Hepatocyte (in vitro differentiated cells): ENCODE results near the gene EGR1. TPM values are rescaled to one million over a fixed set of nuclear protein-coding genes. Genes with fewer than 3 reads are reported as not detected.
"Not testable (repeated sequence)": the region's sequence is repeated elsewhere in the genome, so short reads cannot be mapped to it uniquely, and the experiment has no call there.

Experiments
- DNase-seq: peaks from one replicate; pipeline ENCODE4 v3.0.0-alpha.2; 2016; ENCODE audit warnings: low spot score
- H2AFZ ChIP-seq: fragments of 200-600 bp; sonication (generic); 2 replicates; pipeline ENCODE4 v1.6.0; 2016; ENCODE audit warnings: antibody characterized with exemption, mild to moderate bottlenecking
- H3K27ac ChIP-seq: fragments of 200-600 bp; sonication (generic); 2 replicates; pipeline ENCODE4 v1.5.1; 2016; ENCODE audit warnings: mild to moderate bottlenecking
- H3K27me3 ChIP-seq: fragments of 200-600 bp; sonication (generic); 2 replicates; pipeline ENCODE4 v1.6.1; 2016
- H3K36me3 ChIP-seq: fragments of 200-600 bp; sonication (generic); replicated peaks from 2 replicates; pipeline ENCODE4 v1.5.1; 2016; ENCODE audit warnings: low read depth; ENCODE audit not compliant: insufficient read depth
- H3K4me1 ChIP-seq: fragments of 200-600 bp; sonication (generic); 2 replicates; pipeline ENCODE4 v1.5.1; 2016; ENCODE audit warnings: mild to moderate bottlenecking, moderate library complexity; ENCODE audit not compliant: insufficient read depth
- H3K4me2 ChIP-seq: fragments of 200-600 bp; sonication (generic); 2 replicates; pipeline ENCODE4 v1.6.0; 2016
- H3K4me3 ChIP-seq: fragments of 200-600 bp; sonication (generic); 2 replicates; pipeline ENCODE4 v1.5.1; 2016; ENCODE audit warnings: mild to moderate bottlenecking
- H3K79me2 ChIP-seq: fragments of 200-600 bp; sonication (generic); 2 replicates; pipeline ENCODE4 v1.6.0; 2017; ENCODE audit warnings: mild to moderate bottlenecking
- H3K9me2 ChIP-seq: fragments of 200-600 bp; sonication (generic); replicated peaks from 2 replicates; pipeline ENCODE4 v1.6.0; 2017; ENCODE audit warnings: mild to moderate bottlenecking; ENCODE audit not compliant: insufficient read depth
- H3K9me3 ChIP-seq: fragments of 200-600 bp; sonication (generic); 2 replicates; pipeline ENCODE4 v1.5.1; 2016; ENCODE audit warnings: low read depth, mild to moderate bottlenecking
- H4K20me1 ChIP-seq: fragments of 200-600 bp; sonication (generic); 2 replicates; pipeline ENCODE4 v1.6.0; 2016; ENCODE audit warnings: mild to moderate bottlenecking; ENCODE audit not compliant: insufficient read depth, poor library complexity, severe bottlenecking
- CTCF ChIP-seq: fragments of 200-600 bp; sonication (generic); IDR thresholded peaks from 2 replicates; pipeline ENCODE4 v1.5.1; 2016; ENCODE audit warnings: antibody characterized with exemption, mild to moderate bottlenecking; ENCODE audit not compliant: poor library complexity
- EZH2 ChIP-seq: fragments of 200-600 bp; sonication (generic); IDR thresholded peaks from 2 replicates; pipeline ENCODE4 v1.6.1; 2016; ENCODE audit warnings: antibody characterized with exemption, mild to moderate bottlenecking, borderline replicate concordance
- EZH2phosphoT487 ChIP-seq: fragments of 200-600 bp; sonication (generic); IDR thresholded peaks from one replicate; pipeline ENCODE4 v1.6.1; 2018; ENCODE audit warnings: antibody characterized with exemption, mild to moderate bottlenecking, low read depth, moderate library complexity; ENCODE audit not compliant: unreplicated experiment, severe bottlenecking
- WGBS: methylation state at CpG from one replicate; pipeline ENCODE4 v1.1.6; 2016; ENCODE audit warnings: low lambda C conversion rate; ENCODE audit errors: missing lambda C conversion rate; 5-methylcytosine and 5-hydroxymethylcytosine counted together
- polyA plus RNA-seq: library from polyadenylated mRNA; unstranded; fragments of >200 nt; fragmentation: Nextera tagmentation; extraction: Ambion mirVana; gene quantifications from 2 replicates; pipeline ENCODE4 v1.2.1, GENCODE V29; 2016
- total RNA-seq: library from RNA; depleted of rRNA; stranded (reverse); fragments of >200 nt; gene quantifications from 2 replicates; pipeline ENCODE4 v1.2.3, GENCODE V29; 2014

EGR1 gene
- total and polyA plus RNA-seq, 2 experiments from 2014 or later = 95.4 to 336 TPM

- WGBS = 36% methylated on average over 6 of the region's 6 CpGs
- Histone ChIP-seq H3K4me3 (no peak overlapping the region), H2AFZ (no peak overlapping the region), H4K20me1 (no peaks in the 10 kb centered on the region), H3K79me2 (no peaks in the 10 kb centered on the region), H3K9me3 (no peaks in the 10 kb centered on the region), H3K4me1 (no peaks in the 10 kb centered on the region), H3K9me2 (no peaks in the 10 kb centered on the region), H3K36me3 (no peaks in the 10 kb centered on the region), H3K27ac (no peak overlapping the region), H3K27me3 (no peaks in the 10 kb centered on the region), H3K4me2 (no peak overlapping the region)
- TF ChIP-seq EZH2phosphoT487 (no peak), CTCF (peak; percentile 68)
- DNase-seq = peak; percentile 80
Observed at GRCh38 chr5:138503487-138504270, 38.4 kb downstream of the EGR1 start.

GRCh38 chr5:138504799-138505198 is 39.5 kb downstream of the EGR1 start:
- Histone ChIP-seq H3K27ac (peak overlapping the region; percentile 20), H3K79me2 (no peaks in the 10 kb centered on the region), H3K36me3 (no peaks in the 10 kb centered on the region), H3K27me3 (no peaks in the 10 kb centered on the region), H4K20me1 (no peaks in the 10 kb centered on the region), H3K9me3 (no peaks in the 10 kb centered on the region), H3K4me2 (no peak overlapping the region), H3K4me3 (no peak overlapping the region), H3K9me2 (no peaks in the 10 kb centered on the region), H2AFZ (no peak overlapping the region), H3K4me1 (no peaks in the 10 kb centered on the region)
- no peak for DNase-seq
- WGBS = 74% methylated on average over 4 of the region's 4 CpGs
- TF ChIP-seq EZH2phosphoT487 (no peak), CTCF (no peak), EZH2 (no peak)

- Histone ChIP-seq H3K36me3 (no peaks in the 10 kb centered on the region), H3K27me3 (no peaks in the 10 kb centered on the region), H3K9me2 (no peaks in the 10 kb centered on the region), H3K4me2 (no peak overlapping the region), H3K4me3 (no peak overlapping the region), H4K20me1 (no peaks in the 10 kb centered on the region), H3K79me2 (no peaks in the 10 kb centered on the region), H3K4me1 (no peaks in the 10 kb centered on the region), H2AFZ (no peak overlapping the region), H3K27ac (no peak overlapping the region), H3K9me3 (no peaks in the 10 kb centered on the region)
- 82% methylated on average over 10 of the region's 10 CpGs for whole genome bisulfite sequencing
- no peak for TF ChIP-seq EZH2
- TF ChIP-seq CTCF = no peak
- no peak for TF ChIP-seq EZH2phosphoT487
- DNase-seq = no peak
Observed at GRCh38 chr5:138506370-138507306, 41.4 kb downstream of the EGR1 start.

GRCh38 chr5:138507485-138507884 is 42.2 kb downstream of the EGR1 start:
- 81% methylated on average over 8 of the region's 8 CpGs for WGBS
- not testable (repeated sequence) for H3K9me3 ChIP-seq

More at GRCh38 chr5:138507485-138507884, 42.2 kb downstream of the EGR1 start:
- H3K27me3 ChIP-seq, H3K9me2 ChIP-seq, H3K4me2 ChIP-seq, H3K36me3 ChIP-seq, H3K4me1 ChIP-seq, H3K79me2 ChIP-seq, DNase-seq, H2AFZ ChIP-seq, H3K4me3 ChIP-seq, H4K20me1 ChIP-seq: not testable (repeated sequence)
- peak overlapping the region; percentile 47 for H3K27ac ChIP-seq
